Measurements from ENCODE around the gene ELP2. TPM values are rescaled to one million over a fixed set of nuclear protein-coding genes. Genes with fewer than 3 reads are reported as not detected.
"Not testable (repeated sequence)": the region's sequence is repeated elsewhere in the genome, so short reads cannot be mapped to it uniquely, and the experiment has no call there.

Gene ELP2, protein sequence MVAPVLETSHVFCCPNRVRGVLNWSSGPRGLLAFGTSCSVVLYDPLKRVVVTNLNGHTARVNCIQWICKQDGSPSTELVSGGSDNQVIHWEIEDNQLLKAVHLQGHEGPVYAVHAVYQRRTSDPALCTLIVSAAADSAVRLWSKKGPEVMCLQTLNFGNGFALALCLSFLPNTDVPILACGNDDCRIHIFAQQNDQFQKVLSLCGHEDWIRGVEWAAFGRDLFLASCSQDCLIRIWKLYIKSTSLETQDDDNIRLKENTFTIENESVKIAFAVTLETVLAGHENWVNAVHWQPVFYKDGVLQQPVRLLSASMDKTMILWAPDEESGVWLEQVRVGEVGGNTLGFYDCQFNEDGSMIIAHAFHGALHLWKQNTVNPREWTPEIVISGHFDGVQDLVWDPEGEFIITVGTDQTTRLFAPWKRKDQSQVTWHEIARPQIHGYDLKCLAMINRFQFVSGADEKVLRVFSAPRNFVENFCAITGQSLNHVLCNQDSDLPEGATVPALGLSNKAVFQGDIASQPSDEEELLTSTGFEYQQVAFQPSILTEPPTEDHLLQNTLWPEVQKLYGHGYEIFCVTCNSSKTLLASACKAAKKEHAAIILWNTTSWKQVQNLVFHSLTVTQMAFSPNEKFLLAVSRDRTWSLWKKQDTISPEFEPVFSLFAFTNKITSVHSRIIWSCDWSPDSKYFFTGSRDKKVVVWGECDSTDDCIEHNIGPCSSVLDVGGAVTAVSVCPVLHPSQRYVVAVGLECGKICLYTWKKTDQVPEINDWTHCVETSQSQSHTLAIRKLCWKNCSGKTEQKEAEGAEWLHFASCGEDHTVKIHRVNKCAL
- polyA plus RNA-seq (ENCODE audit: insufficient read depth in 1 of 5, insufficient read length in 5 of 5, low replicate concordance in 1 of 5), result 100 to 1,000 TPM in 4 of 5 donors, 10 to 100 TPM in 1; 87.2 to 150 (median 124) TPM
- long read RNA-seq, donor 1, full-length matches to known transcripts, result 24 of 44 reads
- long read RNA-seq, donor 1, partial matches to known transcripts, result 20 of 44 reads
- long read RNA-seq, donor 1, other reads (novel, unspliced or antisense), result 0 of 44 reads
- long read RNA-seq, donor 2, full-length matches to known transcripts, result 19 of 19 reads
- long read RNA-seq, donor 2, partial matches to known transcripts, result 0 of 19 reads
- long read RNA-seq, donor 2, other reads (novel, unspliced or antisense), result 0 of 19 reads
- long read RNA-seq, donor 3, full-length matches to known transcripts, result 22 of 27 reads
- long read RNA-seq, donor 3, partial matches to known transcripts, result 5 of 27 reads
- long read RNA-seq, donor 3, other reads (novel, unspliced or antisense), result 0 of 27 reads
- long read RNA-seq, donor 4, full-length matches to known transcripts, result 14 of 14 reads
- long read RNA-seq, donor 4, partial matches to known transcripts, result 0 of 14 reads
- long read RNA-seq, donor 4, other reads (novel, unspliced or antisense), result 0 of 14 reads
- long read RNA-seq, donor 5, full-length matches to known transcripts, result 22 of 27 reads
- long read RNA-seq, donor 5, partial matches to known transcripts, result 5 of 27 reads
- long read RNA-seq, donor 5, other reads (novel, unspliced or antisense), result 0 of 27 reads
- long read RNA-seq, donor 6, full-length matches to known transcripts, result 25 of 30 reads
- long read RNA-seq, donor 6, partial matches to known transcripts, result 5 of 30 reads
- long read RNA-seq, donor 6, other reads (novel, unspliced or antisense), result 0 of 30 reads
- long read RNA-seq, donor 7, full-length matches to known transcripts, result 13 of 21 reads
- long read RNA-seq, donor 7, partial matches to known transcripts, result 0 of 21 reads
- long read RNA-seq, donor 7, other reads (novel, unspliced or antisense), result 8 of 21 reads
- long read RNA-seq, donor 8, full-length matches to known transcripts, result 6 of 6 reads
- long read RNA-seq, donor 8, partial matches to known transcripts, result 0 of 6 reads
- long read RNA-seq, donor 8, other reads (novel, unspliced or antisense), result 0 of 6 reads

DNA sequence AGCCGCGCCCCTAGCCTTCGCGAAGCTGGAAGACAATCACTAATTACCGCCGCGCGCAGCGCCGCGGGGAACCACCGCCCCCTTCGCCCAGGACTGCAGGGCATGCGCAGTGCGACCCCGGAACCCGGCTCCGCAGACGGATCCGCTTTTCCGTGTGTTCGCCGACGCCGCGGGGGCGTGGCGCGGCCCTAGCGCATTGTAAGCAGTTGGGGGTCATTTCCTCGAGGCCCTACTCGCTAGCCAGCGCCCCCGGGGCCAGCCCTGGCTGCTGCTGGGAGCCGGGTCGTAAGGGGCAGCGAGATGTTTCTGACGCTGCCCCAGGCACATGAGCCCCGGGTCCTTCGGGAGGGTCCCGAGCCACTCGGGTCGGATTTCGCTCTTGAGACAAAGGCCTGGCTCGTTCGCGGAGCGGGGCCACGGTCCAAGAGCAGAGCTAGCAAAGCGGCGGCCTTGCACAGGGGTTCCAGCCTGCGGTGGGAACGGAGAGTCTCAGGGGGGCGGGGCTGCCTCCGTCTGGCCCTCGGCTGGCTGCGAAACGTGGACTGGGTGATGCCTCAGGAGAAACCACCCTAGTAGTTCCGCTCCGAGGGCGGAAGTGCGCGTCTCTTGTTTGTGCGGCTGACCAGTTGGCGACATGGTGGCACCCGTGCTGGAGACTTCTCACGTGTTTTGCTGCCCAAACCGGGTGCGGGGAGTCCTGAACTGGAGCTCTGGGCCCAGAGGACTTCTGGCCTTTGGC is at the start of gene ELP2, which contains the start of gene SLC39A6:
Gene ELP2 (plus strand): TSS at position 600 of the 739 bp plus-strand sequence. CDS start 35 bp downstream, at position 635.
Gene SLC39A6 (minus strand): TSS at position 41 of the 739 bp plus-strand sequence. CDS start 2,333 bp downstream, outside the sequence.
- peak; percentile 98 to 99 for DNase-seq

DNA sequence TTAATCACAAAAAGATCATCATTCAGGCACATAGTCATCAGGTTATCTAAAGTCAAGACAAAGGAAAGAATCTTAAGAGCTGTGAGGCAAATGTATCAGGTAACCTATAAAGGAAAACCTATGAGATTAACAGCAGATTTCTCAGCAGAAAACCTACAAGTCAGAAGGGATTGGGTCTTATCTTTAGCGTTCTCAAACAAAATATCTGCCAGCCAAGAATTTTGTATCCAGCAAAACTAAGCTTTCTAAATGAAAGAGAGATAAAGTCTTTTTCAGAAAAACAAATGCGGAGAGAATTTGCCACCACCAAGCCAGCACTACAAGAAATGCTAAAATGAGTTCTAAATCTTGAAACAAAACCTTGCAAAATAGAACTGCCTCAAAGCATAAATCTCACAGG is 48.6 kb upstream of the ELP2 start:
- not testable (repeated sequence) for DNase-seq

DNA sequence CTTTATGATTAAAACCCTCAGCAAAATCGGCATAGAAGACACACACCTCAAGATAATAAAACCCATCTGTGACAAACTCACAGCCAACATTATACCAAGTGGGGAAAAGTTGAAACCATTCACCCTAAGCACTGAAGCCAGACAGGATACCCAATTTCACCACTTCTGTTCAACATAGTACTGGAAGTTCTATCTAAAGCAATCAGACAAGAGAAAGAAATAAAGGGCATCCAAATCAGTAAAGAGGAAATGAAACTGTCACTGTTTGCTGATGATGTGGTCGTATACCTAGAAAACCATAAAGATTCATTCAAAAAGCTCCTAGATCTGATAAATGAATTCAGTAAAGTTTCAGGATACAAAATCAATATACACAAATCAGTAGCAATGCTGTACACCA is 46.0 kb upstream of the ELP2 start:
- DNase-seq, result no peak

DNA sequence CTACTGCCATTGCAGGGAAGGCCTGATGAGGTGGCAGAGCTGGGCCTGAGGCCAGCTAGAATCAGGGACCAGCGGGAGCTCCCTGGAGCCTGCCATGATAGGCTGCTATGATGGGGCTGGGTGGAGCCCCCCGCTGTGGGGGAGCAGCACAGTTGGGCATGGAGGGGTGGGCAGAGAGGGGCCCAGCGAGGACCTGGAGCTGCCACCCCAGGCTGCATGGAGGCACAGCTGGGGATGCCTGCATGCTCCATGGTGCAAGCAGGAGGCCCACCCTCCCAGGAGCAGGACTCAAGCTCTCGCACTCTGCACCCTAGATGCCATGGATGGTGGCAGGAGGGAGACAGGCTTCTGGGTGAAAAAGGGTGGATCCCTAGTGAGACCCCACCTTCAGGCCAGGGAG is 44.5 kb upstream of the ELP2 start:
- DNase-seq, result no peak

DNA sequence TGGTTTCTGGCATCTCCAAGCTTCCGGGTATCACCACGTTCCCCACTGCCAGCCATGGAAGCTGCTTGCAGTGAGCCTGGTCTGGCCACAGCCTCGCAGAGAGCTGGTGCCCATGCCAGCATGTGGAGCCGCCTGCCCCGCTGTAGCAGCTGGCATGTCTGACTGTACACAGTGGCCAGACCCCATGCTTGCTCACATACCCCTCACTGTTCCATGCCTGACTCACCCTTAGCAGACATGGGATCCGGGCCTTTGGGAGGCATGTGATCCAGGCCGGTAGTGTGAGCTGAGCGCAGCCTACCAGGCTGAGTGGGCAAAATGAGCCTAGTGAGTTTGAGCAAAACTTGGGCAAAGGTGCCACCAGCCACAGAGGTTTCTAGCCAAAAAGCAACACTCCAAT is 43.5 kb upstream of the ELP2 start:
- DNase-seq, result no peak

DNA sequence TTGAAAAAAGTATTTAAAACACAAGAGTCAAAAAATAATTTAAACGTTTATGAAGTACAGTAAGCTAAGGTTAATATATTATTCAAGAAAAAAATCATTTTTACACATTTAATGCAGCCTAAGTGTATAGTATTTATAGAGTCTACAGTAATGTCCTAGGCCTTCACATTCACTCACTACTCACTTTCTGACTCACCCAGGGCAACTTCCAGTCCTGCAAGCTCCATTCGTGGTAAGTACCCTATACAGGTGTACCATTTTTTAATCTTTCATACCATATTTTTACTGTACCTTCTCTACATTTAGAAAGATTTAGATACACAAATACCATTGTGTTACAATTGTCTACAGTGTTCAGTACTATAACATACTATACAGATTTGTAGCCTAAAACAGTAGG is 41.4 kb upstream of the ELP2 start:
- no peak for DNase-seq

DNA sequence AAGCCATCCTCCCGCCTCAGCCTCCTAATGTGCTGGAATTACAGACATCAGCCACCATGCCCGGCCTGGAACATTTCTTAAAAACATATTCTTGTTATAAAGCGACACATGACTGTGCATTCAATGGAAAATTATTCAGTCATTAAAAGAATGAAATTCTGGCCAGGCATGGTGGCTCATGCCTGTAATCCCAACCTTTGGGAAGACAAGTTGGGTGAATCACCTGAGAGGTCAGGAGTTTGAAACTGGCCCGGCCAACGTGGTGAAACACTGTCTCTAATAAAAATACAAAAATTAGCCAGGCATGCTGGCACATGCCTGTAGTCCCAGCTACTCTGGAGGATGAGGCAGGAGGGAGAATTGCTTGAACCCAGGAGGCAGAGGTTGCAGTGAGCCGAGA is 40.7 kb upstream of the ELP2 start:
- no peak for DNase-seq

DNA sequence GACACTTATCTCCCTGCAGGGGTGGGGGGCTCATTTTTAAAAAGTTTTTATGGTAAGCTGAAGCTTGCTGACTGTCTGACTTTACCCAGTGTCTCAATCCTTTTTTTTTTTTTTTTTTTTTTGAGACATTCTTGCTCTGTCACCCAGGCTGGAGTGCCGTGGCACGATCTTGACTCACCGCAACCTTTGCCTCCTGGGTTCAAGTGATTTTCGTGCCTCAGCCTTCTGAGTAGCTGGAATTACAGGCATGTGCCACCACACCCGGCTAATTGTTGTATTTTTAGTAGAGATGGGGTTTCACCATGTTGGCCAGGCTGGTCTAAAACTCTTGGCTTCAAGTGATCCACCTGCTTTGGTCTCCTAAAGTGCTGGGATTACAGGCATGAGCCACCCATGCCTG is 37.6 kb upstream of the ELP2 start:
- not testable (repeated sequence) for DNase-seq

DNA sequence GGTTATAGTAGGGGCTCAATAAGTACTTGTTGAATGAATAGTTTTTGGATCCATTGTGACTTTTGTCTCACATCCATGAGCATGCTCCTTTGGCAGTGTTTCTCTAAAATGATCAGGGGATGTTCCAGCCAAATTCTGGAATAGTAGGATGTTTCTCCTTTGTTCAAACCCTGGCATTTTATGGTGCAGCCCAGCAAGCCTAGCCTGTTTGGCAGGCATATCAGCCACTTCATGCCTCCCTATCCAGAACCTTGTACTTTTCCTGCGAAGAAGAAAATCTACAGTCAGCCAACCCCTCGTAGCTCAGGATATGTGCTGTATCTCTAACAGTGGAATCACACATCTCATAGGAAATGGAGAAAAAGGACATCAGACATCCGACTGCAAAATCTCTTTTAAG is 35.3 kb upstream of the ELP2 start:
- no peak for DNase-seq

DNA sequence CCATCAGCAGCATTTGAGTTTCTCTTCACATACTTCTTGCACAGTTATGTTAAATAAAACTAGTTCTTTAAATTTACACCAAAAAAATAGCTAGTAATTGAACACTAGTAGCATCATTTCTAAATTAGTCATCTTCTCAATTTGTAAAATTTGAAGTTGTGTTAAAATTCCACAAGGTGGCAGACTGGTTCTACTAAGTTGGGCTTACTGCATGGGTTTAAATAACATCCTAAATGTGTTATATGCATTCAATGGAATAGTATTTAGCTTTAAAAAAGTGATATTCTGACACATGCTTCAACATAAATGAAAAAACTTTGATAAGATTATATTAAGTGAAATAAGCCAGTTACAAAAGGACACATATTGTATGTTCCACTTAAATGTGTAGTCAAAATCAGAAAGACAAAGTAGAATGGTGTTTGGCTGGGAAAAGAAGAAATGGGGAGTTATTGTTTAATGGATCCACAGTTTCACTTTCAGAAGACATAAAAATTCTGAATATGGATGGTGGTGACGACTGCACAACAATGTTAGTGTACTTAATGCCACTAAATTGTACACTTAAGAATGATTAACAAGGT is 33.7 kb upstream of the ELP2 start:
- DNase-seq, result peak in 1 of 2 donors; percentile 12

DNA sequence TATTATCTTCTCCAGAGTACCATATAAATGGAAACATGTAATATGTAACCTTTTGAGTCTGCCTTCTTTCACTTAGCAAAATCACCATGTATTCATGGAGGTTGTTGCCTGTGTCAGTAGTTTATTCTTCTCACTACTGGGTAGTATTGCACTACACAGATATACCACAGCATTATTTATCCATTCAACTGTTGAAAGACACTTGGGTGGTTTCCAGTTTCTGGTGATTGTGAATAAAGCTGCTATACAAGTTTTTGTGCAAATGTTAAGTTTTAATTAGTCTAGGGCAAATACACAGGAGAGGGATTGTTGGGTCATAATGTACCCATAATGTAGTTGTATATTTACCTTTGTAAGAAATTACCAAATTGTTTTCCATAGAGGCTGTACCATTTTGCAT is 32.7 kb upstream of the ELP2 start:
- no peak for DNase-seq

DNA sequence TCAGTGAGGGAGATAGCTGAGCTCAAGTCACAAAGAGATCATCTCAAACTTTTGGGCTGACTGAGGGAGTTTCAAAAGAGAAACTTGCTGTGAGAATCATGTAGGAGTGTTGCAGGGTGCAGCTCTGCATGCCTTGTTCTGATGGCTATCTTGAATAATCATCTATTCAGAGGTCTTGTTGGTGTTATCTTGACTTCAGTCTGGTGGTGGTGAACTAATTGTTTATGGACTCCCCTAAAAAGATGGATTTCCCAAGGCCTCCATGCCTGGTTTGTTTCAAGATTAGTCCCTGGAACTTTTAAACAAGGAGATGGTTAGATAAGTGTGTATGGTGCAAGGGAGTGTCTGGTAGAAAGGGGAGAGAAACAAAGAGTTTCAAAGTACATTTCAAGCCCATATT is 30.4 kb upstream of the ELP2 start:
- DNase-seq, result no peak

DNA sequence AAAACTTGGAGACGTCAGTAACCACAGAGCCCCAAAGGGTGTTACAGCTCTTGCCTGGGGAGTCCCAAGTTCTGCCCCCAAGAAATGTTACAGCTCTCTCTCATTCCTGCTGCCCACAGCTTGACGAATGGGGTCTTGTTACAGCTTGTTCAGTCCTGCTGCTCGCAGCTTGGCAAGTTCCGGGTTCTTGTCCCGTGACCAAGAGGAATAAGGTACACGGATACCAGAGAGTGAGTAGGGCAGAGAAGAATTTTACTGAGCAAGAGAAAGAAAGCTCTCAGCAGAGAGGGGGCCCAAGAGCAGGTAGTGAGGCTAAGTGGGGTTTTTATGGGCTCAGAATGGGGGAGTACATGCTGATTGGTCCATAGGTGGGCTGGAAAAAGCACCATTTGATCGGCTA is 27.8 kb upstream of the ELP2 start:
- DNase-seq, result no peak

DNA sequence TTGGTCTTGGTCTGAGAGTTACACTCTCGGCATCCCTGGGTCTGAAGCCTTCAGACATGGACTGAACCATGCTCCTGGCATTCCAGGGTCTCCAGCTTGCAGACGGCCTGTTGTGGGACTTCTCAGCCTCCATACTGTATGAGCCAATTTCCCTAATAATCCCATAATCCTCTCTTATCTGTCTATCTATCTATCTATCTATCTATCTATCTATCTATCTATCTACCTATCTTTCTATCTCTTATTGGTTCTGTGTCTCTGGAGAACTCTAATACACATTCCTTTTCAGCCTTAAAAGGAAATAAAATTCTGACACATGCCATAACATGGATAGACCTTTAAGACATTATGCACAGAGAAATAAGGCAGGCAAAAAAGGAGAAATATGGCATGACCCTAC is 24.9 kb upstream of the ELP2 start:
- DNase-seq, result no peak

DNA sequence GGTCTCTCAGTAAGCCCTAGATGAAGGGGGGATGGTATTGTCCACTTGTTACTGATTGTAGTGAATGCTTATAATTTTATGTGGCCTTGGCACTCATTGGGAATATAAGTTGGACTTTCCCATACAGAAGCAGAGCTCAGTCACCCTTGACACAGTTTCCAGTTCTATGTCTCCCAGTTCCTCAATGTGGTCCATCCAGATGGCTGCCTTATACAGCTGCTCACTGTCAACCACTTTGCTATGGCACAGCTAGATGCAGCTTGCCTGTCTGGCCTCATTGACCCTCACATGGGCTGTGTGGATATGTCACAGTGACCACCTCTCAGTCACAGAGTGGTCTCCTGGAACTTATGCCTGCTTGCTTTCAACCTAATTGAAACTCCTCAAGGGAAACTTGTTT is 22.2 kb upstream of the ELP2 start:
- DNase-seq, result no peak

DNA sequence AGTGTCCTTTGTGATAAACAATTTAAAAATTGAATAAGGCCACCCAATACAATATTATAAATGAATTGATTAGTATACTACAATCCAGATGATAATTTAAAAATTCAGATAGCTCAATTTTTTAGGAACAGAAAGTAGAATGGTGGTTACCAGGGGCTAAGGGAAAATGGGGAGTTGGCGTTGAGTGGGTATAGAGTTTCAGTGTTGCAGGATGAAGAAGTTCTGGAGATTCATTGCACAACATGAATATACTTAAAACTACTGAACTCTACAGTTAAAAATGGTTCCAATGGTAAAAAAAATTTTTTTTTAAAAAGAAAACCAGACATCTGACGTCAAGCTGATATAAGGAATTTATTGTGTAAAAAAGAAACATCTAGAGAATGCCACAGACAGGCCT is 21.5 kb upstream of the ELP2 start:
- no peak for DNase-seq

DNA sequence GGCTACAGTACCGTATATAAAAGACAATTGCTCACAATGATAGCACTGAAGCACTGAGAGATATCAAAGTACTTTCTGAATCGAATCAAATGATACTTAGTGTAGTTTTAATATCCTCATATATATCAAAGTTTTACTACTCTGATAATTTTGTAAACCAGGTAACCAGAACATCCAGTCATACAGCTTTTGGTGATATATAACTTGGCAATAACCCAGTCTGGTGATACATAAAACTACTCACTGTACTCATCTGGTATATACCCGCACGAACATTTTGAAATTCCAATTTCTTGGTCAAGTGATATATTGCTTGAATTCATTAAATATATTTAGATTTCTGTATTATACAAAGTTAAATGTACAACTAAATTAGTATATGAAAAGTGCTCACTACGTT is 21.1 kb upstream of the ELP2 start:
- no peak for DNase-seq

DNA sequence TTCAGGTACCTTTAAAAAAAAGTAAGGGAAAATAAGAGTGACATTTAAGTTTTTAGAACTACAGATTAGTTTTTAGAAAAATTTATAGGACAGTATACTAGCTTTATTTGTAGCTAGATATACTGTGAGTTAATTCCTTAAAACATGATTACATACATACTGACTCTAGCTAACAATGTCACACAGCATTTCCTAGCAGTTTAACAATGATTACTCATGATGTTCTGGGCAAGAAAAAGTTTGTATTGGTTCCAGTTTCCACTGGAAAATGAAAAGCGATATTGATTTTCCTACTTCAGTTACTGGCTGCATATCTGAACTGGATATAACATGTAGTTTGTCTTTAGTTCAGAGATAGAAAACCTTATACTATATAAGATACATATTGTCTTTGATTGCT is 20.0 kb upstream of the ELP2 start:
- DNase-seq, result no peak

DNA sequence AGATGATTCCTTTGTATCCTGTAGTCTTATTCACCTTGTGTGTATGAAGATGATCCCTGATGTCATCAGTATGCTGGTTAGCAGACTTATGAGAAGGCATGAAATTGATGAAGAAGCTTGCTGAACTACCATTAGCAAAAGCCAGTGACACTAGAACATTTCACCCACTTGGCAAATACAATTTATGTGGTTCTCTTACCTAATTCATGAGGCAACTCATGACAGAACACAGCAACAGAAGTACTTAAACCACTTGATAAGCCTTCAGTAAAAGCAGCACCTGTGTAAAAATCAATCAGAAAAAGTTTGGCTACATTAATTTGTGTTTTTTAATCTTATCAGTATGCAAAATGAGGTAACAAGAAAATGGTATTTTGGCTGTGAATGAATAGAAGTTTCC is 17.4 kb upstream of the ELP2 start:
- DNase-seq, result no peak
